ENCODE data around the gene JAZF1. TPM values are rescaled to one million over a fixed set of nuclear protein-coding genes. Genes with fewer than 3 reads are reported as not detected.

The JAZF1 gene
- total RNA-seq, 1 donor from 2014 or later: 3.6 TPM

GRCh38 chr7:27839099-27839498 is 341.5 kb downstream of the JAZF1 start:
- no peak overlapping the region for H3K4me3 ChIP-seq (ENCODE audit: low read depth, low read length)
- no peak for TF ChIP-seq CTCF (conservative IDR thresholded peaks at IDR 0.05; ENCODE audit: low read depth, low read length)
- no peak for DNase-seq (ENCODE audit: low read depth)

- no peak for DNase-seq (ENCODE audit: low read depth)
- no peak for TF ChIP-seq CTCF (conservative IDR thresholded peaks at IDR 0.05; ENCODE audit: low read depth, low read length)
- H3K4me3 ChIP-seq (ENCODE audit: low read depth, low read length): no peak overlapping the region
Observed at GRCh38 chr7:27836536-27836935, 344.1 kb downstream of the JAZF1 start.

GRCh38 chr7:27835376-27835775 is 345.2 kb downstream of the JAZF1 start:
- no peak for TF ChIP-seq CTCF (conservative IDR thresholded peaks at IDR 0.05; ENCODE audit: low read depth, low read length)
- DNase-seq (ENCODE audit: low read depth): no peak

GRCh38 chr7:27834179-27834921 is 346.2 kb downstream of the JAZF1 start:
- no peak overlapping the region for H3K4me3 ChIP-seq (ENCODE audit: low read depth, low read length)
- no peak for TF ChIP-seq CTCF (conservative IDR thresholded peaks at IDR 0.05; ENCODE audit: low read depth, low read length)
- peak; percentile 10 for DNase-seq (ENCODE audit: low read depth)

More at GRCh38 chr7:27835376-27835775, 345.2 kb downstream of the JAZF1 start:
- no peak overlapping the region for H3K4me3 ChIP-seq (ENCODE audit: low read depth, low read length)

GRCh38 chr7:27826357-27826756 is 354.2 kb downstream of the JAZF1 start:
- H3K4me3 ChIP-seq (ENCODE audit: low read depth, low read length): no peak overlapping the region
- DNase-seq (ENCODE audit: low read depth): no peak
- TF ChIP-seq CTCF (conservative IDR thresholded peaks at IDR 0.05; ENCODE audit: low read depth, low read length): no peak

- DNase-seq (ENCODE audit: low read depth): no peak
- no peak for TF ChIP-seq CTCF (conservative IDR thresholded peaks at IDR 0.05; ENCODE audit: low read depth, low read length)
- no peak overlapping the region for H3K4me3 ChIP-seq (ENCODE audit: low read depth, low read length)
Observed at GRCh38 chr7:27825891-27826290, 354.7 kb downstream of the JAZF1 start.

GRCh38 chr7:27822245-27822644 is 358.4 kb downstream of the JAZF1 start:
- H3K4me3 ChIP-seq (ENCODE audit: low read depth, low read length): no peak overlapping the region
- DNase-seq (ENCODE audit: low read depth): no peak
- no peak for TF ChIP-seq CTCF (conservative IDR thresholded peaks at IDR 0.05; ENCODE audit: low read depth, low read length)
